Liver (tissue), 3 donors: ENCODE results near the gene PKP4.

Source experiments
- EGR1 ChIP-seq, 2 donors: IDR thresholded peaks; 2 replicates each; pipeline ENCODE4 v1.6.1; 2016 to 2018; ENCODE audit warnings: antibody characterized with exemption in 2 of 2, low read depth in 2 of 2
- GABPA ChIP-seq, 2 donors: IDR thresholded peaks in 1 of 2; conservative IDR thresholded peaks in 1 of 2; 2 replicates each; pipeline ENCODE4 v1.6.1; 2016; ENCODE audit warnings: antibody characterized with exemption in 2 of 2, mild to moderate bottlenecking in 1 of 2, moderate library complexity in 1 of 2
- RAD21 ChIP-seq, 2 donors: IDR thresholded peaks; 2 replicates each; pipeline ENCODE4 v1.6.1; 2016; ENCODE audit warnings: antibody characterized with exemption in 2 of 2, mild to moderate bottlenecking in 2 of 2
- TF ChIP-seq, protein P1 (sequence below): fragments of 150-350 bp; IDR thresholded peaks from 2 replicates; pipeline ENCODE4 v1.5.1; 2017; ENCODE audit warnings: improper control_type of control experiment, low read depth, low read length; ENCODE audit not compliant: missing input control
- TF ChIP-seq, protein P2 (sequence below): IDR thresholded peaks from 2 replicates; pipeline ENCODE4 v1.6.1; 2016; ENCODE audit warnings: antibody characterized with exemption
- TF ChIP-seq, protein P3 (sequence below): IDR thresholded peaks from 2 replicates; pipeline ENCODE4 v1.6.1; 2016; ENCODE audit warnings: antibody characterized with exemption
- donor health status: healthy.
- donor health status: healthy.

DNA sequence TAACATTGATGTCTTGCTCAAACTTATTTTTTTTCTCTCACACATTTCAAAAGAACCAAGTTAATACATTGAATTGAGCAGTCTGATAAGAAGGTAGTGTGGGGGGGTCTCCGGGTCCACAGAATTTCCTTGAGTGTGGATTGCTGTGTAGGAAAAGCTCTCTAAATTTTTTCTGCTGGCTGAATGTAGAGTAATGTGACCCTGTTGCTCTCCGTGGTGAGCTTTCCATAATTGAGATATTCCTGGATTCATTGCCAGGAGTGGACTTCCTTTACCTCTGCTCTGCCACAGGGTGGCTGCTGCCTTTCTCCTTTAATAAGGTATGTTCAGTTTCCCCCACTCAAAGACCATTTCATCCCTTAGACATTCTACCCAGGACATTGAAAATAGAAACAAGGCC, 50.9 kb downstream of the PKP4 start:
- TF ChIP-seq, protein P1, sequence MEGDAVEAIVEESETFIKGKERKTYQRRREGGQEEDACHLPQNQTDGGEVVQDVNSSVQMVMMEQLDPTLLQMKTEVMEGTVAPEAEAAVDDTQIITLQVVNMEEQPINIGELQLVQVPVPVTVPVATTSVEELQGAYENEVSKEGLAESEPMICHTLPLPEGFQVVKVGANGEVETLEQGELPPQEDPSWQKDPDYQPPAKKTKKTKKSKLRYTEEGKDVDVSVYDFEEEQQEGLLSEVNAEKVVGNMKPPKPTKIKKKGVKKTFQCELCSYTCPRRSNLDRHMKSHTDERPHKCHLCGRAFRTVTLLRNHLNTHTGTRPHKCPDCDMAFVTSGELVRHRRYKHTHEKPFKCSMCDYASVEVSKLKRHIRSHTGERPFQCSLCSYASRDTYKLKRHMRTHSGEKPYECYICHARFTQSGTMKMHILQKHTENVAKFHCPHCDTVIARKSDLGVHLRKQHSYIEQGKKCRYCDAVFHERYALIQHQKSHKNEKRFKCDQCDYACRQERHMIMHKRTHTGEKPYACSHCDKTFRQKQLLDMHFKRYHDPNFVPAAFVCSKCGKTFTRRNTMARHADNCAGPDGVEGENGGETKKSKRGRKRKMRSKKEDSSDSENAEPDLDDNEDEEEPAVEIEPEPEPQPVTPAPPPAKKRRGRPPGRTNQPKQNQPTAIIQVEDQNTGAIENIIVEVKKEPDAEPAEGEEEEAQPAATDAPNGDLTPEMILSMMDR = no peak
- TF ChIP-seq EGR1 (IDR thresholded peaks at IDR 0.05; ENCODE audit: low read depth in 2 of 2) = no peak
- TF ChIP-seq, protein P2, sequence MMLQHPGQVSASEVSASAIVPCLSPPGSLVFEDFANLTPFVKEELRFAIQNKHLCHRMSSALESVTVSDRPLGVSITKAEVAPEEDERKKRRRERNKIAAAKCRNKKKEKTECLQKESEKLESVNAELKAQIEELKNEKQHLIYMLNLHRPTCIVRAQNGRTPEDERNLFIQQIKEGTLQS = no peak
- TF ChIP-seq RAD21 (IDR thresholded peaks at IDR 0.05) = no peak
- TF ChIP-seq, protein P3, sequence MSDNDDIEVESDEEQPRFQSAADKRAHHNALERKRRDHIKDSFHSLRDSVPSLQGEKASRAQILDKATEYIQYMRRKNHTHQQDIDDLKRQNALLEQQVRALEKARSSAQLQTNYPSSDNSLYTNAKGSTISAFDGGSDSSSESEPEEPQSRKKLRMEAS = no peak
- no peak for TF ChIP-seq GABPA (IDR thresholded peaks at IDR 0.05 in 1 of 2, conservative IDR thresholded peaks at IDR 0.05 in 1 of 2)
